GM12874 (cell line): ENCODE measurements around the gene MAP2K5.

ENCODE experiments used
- TF ChIP-seq, protein P1 (sequence below): IDR thresholded peaks from 2 replicates; pipeline ENCODE4 v1.5.1; 2011; ENCODE audit warnings: low read depth, mild to moderate bottlenecking, control low read depth, low read length, moderate library complexity; ENCODE audit not compliant: insufficient read depth

MAP2K5 gene

DNA sequence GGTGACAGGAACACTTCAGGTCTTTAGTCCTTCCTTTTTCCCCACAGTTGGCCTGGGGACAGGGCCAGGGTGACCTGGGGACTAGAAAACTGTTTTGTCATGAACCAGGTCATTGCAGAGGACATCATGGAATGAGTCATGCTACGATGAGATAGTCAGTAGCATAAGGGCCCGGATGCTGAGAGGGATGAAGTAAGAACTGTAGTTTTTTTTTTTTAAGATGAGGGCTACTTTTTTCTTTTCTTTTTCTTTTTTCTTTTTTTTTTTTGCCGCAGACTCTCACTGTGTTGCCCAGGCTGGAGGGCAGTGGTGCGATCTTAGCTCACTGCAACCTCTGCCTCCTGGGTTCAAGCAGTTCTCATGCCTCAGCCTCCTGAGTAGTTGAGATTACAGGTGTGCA lies 8.0 kb downstream of the MAP2K5 start:
- TF ChIP-seq, protein P1, sequence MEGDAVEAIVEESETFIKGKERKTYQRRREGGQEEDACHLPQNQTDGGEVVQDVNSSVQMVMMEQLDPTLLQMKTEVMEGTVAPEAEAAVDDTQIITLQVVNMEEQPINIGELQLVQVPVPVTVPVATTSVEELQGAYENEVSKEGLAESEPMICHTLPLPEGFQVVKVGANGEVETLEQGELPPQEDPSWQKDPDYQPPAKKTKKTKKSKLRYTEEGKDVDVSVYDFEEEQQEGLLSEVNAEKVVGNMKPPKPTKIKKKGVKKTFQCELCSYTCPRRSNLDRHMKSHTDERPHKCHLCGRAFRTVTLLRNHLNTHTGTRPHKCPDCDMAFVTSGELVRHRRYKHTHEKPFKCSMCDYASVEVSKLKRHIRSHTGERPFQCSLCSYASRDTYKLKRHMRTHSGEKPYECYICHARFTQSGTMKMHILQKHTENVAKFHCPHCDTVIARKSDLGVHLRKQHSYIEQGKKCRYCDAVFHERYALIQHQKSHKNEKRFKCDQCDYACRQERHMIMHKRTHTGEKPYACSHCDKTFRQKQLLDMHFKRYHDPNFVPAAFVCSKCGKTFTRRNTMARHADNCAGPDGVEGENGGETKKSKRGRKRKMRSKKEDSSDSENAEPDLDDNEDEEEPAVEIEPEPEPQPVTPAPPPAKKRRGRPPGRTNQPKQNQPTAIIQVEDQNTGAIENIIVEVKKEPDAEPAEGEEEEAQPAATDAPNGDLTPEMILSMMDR, result no peak

DNA sequence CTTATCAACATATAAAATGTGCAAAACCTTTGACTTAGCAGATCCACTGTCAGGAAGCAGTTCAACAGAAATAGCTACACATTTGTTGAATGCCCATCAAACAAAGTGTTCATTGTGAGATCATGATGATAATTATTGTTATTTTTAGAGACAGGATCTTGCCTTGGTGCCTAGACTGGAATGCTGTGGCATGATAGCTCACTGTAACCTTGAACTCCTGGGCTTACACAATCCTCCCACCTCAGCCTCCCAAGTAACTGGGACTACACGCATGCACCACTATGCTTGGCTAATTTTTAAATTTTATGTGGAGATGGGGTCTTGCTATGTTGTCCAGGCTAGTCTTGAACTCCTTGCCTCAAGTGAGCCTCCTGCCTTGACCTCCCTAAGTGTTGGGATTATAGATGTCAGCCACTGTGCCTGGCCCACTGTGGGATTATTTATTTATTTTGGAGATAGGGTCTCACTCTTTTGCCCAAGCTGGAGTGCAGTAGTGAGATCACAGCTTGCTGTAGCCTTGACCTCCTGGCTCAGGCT lies 8.8 kb downstream of the MAP2K5 start:
- TF ChIP-seq, protein P1, result no peak

DNA sequence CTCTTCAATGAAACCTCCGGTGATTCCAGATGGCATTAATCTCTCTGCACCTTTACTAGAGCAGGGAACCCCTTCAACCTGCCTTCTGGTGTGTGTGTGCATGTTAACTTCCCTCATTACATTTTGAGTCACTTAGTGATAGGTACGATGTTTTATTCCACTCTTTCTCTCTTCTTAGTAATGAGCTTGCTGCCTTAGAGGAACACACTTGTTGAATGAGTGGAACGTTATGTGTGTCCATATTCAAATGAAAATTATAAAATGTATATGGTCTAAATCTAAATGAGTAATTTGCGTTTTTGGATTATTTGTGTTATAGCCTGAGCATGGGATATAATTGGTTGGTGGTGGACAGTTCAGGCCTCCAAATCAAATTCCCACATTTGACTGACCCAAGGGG lies 12.1 kb downstream of the MAP2K5 start:
- TF ChIP-seq, protein P1, result no peak

DNA sequence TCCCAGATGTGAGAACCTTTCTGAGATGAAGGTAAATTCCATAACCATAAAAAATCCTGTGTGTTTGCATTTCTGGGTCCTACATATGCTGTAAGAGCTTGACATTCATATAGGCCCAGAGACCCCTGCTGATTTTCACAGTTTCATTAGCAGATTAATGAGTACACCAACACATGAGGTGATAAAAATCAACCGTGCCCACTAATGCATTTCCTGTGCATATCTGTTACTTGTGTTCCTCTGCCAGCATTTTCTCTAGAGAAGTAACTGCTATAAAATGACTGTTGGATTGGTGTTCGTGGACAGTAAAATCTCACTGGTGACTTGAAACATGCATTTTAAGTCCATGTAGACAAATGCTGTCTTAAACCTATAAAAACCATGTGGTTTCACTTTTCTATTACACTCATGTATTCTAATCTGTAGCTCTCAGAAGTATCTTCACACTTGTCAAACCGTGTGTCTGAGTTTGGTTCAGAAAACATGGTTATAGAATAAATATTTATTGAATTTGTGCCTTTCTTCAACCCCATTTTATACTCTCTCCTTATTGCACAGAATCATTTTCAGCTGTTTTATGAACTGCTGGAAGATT lies 14.6 kb downstream of the MAP2K5 start:
- TF ChIP-seq, protein P1, result no peak

DNA sequence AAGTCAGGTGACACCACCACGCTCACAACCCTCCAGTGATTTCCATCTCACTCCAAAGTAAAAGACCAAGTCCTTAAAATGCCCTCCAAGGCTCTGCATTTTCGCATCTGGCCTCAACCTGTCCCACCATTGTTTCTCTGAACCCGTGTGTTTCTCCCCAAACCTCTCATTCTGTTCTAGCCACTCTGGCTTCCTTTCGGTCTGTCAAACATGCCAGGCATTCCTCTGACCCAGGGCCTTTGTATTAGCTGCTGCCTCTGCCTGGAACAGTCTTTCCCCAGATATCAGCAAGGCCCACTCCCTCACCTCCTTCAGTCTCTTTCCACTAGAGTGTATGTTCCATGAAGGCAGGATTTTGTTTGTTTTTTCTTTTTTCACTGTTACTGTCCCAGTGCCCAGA lies 16.0 kb downstream of the MAP2K5 start:
- TF ChIP-seq, protein P1, result no peak

DNA sequence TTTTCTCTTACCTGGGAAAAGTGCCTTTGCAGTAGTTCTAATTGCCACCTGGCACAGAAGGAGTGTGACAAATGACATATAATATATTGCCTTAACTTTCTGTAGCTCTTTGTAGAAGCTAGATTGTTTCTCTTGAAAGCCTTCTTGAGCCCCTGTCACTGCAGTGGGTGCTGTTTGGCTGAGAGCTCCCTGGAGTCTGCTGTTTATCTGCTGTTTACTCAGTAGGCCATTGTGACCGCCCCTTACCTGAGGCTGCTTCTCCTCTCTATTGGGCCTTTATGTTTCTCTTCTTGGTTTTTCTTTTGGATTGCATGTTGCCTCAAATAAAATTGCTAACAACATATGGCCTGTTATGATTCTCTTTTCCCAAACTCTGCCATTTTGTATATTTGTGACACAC lies 16.7 kb downstream of the MAP2K5 start:
- TF ChIP-seq, protein P1, result no peak

DNA sequence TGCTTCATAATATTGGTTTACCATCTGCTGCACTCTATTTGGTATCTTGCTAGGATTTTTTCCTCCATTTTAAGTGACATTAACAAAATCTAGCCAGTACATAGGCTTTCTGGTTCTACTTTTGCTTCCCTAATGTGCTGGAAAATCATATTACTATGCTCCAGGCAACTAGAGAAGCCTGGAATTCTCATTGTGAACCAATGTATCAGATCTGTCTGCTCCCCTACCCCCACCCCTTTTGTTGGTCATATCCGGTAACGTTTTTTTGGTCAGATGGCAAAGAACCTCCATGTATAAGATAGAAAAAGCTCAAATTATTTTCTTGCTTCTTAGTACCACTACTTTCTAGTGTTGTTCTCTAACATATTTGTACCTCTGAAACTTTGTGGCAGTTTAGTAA lies 17.1 kb downstream of the MAP2K5 start:
- TF ChIP-seq, protein P1, result no peak

DNA sequence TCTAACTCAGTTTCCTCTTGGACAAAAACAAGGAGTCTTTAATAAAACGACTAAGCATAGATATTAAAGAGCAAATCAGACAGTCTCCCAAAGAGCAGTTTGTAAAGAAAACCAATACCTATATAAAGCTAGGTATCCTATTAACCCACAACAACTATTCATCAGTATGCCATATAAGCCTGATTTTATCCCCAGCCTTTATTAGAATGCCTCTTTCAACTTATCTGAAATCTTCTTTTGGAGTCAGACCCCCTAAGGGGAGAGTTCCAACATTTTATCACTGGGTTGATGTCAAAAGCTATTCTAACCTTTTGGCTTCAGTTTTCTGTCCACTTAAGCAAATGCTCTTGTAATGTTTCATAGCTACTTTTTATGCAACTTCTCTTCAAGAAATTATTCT lies 17.8 kb downstream of the MAP2K5 start:
- TF ChIP-seq, protein P1, result no peak
